Myocyte (in vitro differentiated cells): ENCODE data around the gene BAZ2A. TPM values are rescaled to one million over a fixed set of nuclear protein-coding genes. Genes with fewer than 3 reads are reported as not detected.

Experiments used
- total RNA-seq: library from RNA; depleted of rRNA; stranded (reverse); fragments of >200 nt; gene quantifications from 2 replicates; pipeline ENCODE4 v1.2.3, GENCODE V29; 2014

Gene BAZ2A
- total RNA-seq, 1 donor from 2014 or later, result 27.0 TPM

Other genes starting within 250 kb of the BAZ2A start
- 4.5 and 5.5 TPM in 2 replicates for gene TIMELESS, start 180.9 kb downstream of the BAZ2A start, total RNA-seq
- gene MIP, start 175.7 kb downstream of the BAZ2A start, total RNA-seq, result 0.24 TPM in 1 of 2 replicates, not detected in the other
- gene SPRYD4, start 161.7 kb downstream of the BAZ2A start, total RNA-seq, result 2.1 and 2.4 TPM in 2 replicates
- not detected in 2 replicates for gene GLS2, start 142.2 kb downstream of the BAZ2A start, total RNA-seq
- gene RBMS2, start 108.5 kb downstream of the BAZ2A start, total RNA-seq, result 9.2 and 9.7 TPM in 2 replicates
- 614 and 728 TPM in 2 replicates for gene ATP5F1B, start 15.7 kb upstream of the BAZ2A start, total RNA-seq
- gene PTGES3, start 58.0 kb upstream of the BAZ2A start, total RNA-seq, result 73.5 and 82.2 TPM in 2 replicates
- 1,145 and 1,201 TPM in 2 replicates for gene NACA, start 95.0 kb upstream of the BAZ2A start, total RNA-seq
- 1.7 TPM in 2 replicates for gene PRIM1, start 122.0 kb upstream of the BAZ2A start, total RNA-seq
- 0.10 and 0.45 TPM in 2 replicates for gene HSD17B6, start 133.0 kb upstream of the BAZ2A start, total RNA-seq